ENCODE results near the gene FAM47E. TPM values are rescaled to one million over a fixed set of nuclear protein-coding genes. Genes with fewer than 3 reads are reported as not detected.

FAM47E gene
- total RNA-seq, 1 experiment from 2014 or later = 0.72 TPM

- ATAC-seq (no peak), DNase-seq (ENCODE audit: low read depth, low spot score) (no peak)
- Histone ChIP-seq H3K4me1 (ENCODE audit: control insufficient read depth, insufficient read depth, low read length) (peaks cover 22% of the 10 kb centered on the region), H3K4me3 (ENCODE audit: low read depth in 2 of 2, low read length in 2 of 2) (no peak overlapping the region), H3K27ac (ENCODE audit: low read length) (no peak overlapping the region), H3K9me3 (ENCODE audit: control insufficient read depth, insufficient read depth, low read depth, low read length) (no peaks in the 10 kb centered on the region), H3K27me3 (ENCODE audit: control insufficient read depth, insufficient read depth, low read length) (no peaks in the 10 kb centered on the region), H3K36me3 (ENCODE audit: control insufficient read depth, insufficient read depth, low read length) (no peaks in the 10 kb centered on the region)
- no TSS peak for BruUV-seq (replicated peaks)
- in situ Hi-C loops (cut with HindIII; ENCODE audit: low pct_unique_long_range_greater_than_20kb, low sequenced_read_pairs) = no loop called here
- CTCF ChIA-PET = no interaction called here
- POLR2A ChIA-PET = no interaction called here
- TF ChIP-seq TCF7L2 (IDR thresholded peaks at IDR 0.05; ENCODE audit: low read depth, low read length) (no peak), SIN3A (IDR thresholded peaks at IDR 0.05; ENCODE audit: borderline replicate concordance, insufficient read depth, low read depth, low read length) (no peak), CTCF (IDR thresholded peaks at IDR 0.05) (no peak)
- intact Hi-C loops (cut with micrococcal nuclease; ENCODE audit: unreplicated experiment) = no loop called here
Observed at GRCh38 chr4:76206222-76206942, 45.1 kb upstream of the FAM47E start.

- H3K27ac ChIP-seq (ENCODE audit: low read length) = no peak overlapping the region
Observed at GRCh38 chr4:76207549-76207948, 44.0 kb upstream of the FAM47E start.

More at GRCh38 chr4:76207549-76207948, 44.0 kb upstream of the FAM47E start:
- in situ Hi-C loops (cut with HindIII; ENCODE audit: low pct_unique_long_range_greater_than_20kb, low sequenced_read_pairs) (no loop called here), intact Hi-C loops (cut with micrococcal nuclease; ENCODE audit: unreplicated experiment) (no loop called here)
- no peak for TF ChIP-seq POLR2AphosphoS5 (IDR thresholded peaks at IDR 0.05; ENCODE audit: low read depth, low read length)
- TF ChIP-seq TCF7L2 (IDR thresholded peaks at IDR 0.05; ENCODE audit: low read depth, low read length) = no peak
- no peak for TF ChIP-seq REST (IDR thresholded peaks at IDR 0.05; ENCODE audit: insufficient read depth in 1 of 2, low read depth in 2 of 2, low read length in 1 of 2)
- TF ChIP-seq SIN3A (IDR thresholded peaks at IDR 0.05; ENCODE audit: borderline replicate concordance, insufficient read depth, low read depth, low read length) = no peak
- no peak for TF ChIP-seq CTCF (IDR thresholded peaks at IDR 0.05)
- ATAC-seq = no peak
- no TSS peak for BruUV-seq (replicated peaks)
- H3K4me3 ChIP-seq (ENCODE audit: low read depth in 2 of 2, low read length in 2 of 2) = no peak overlapping the region
- H3K27me3 ChIP-seq (ENCODE audit: control insufficient read depth, insufficient read depth, low read length) = no peaks in the 10 kb centered on the region
- DNase-seq (ENCODE audit: low read depth, low spot score) = no peak
- ChIA-PET CTCF (no interaction called here), POLR2A (no interaction called here)
- H3K4me1 ChIP-seq (ENCODE audit: control insufficient read depth, insufficient read depth, low read length) = peaks cover 30% of the 10 kb centered on the region
- no peaks in the 10 kb centered on the region for H3K9me3 ChIP-seq (ENCODE audit: control insufficient read depth, insufficient read depth, low read depth, low read length)
- no peaks in the 10 kb centered on the region for H3K36me3 ChIP-seq (ENCODE audit: control insufficient read depth, insufficient read depth, low read length)

Measured in Panc1 (cell line).